Dedifferentiated amniotic fluid mesenchymal stem cell (primary cell): Measurements from ENCODE around the gene MAPK10.
"Not testable (repeated sequence)": the region's sequence is repeated elsewhere in the genome, so short reads cannot be mapped to it uniquely, and the experiment has no call there.

Experiments
- DNase-seq: peaks from one replicate; pipeline ENCODE4 v3.0.0-alpha.2; 2016; ENCODE audit errors: extremely low spot score

MAPK10 gene

GRCh38 chr4:86184901-86185285 lies 175.0 kb downstream of the MAPK10 start:
- peak; percentile 9 for DNase-seq

GRCh38 chr4:86184216-86184900 lies 175.5 kb downstream of the MAPK10 start:
- peak; percentile 14 for DNase-seq

DNA sequence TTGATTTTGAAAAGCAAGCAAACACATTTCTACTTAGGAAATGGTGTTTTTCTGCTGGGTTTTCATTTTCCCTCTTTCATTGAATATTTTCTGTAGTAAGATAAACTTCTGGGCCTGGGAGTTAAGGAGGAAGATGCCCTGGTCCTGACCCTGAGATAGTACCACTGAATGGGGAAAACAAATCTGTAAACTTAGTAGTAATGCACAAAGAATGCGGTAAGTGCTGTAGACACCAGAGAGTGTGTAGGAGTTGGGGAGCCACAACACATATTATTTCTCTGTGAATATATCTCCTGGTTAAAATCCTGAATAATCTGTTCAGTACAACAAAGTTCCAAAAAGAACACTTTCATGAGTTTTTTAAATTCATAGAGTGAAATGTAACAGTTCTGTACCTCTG lies 178.3 kb downstream of the MAPK10 start:
- no peak for DNase-seq

- no peak for DNase-seq
Observed at GRCh38 chr4:86178211-86178610, 181.6 kb downstream of the MAPK10 start.

GRCh38 chr4:86174506-86174905 lies 185.3 kb downstream of the MAPK10 start:
- DNase-seq = no peak

DNA sequence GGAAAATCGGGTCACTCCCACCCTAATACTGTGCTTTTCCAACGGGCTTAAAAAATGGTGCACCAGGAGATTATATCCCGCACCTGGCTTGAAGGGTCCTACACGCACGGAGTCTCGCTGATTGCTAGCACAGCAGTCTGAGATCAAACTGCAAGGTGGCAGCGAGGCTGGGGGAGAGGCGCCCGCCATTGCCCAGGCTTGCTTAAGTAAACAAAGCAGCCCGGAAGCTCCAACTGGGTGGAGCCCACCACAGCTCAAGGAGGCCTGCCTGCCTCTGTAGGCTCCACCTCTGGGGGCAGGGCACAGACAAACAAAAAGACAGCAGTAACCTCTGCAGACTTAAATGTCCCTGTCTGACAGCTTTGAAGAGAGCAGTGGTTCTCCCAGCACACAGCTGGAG lies 191.5 kb downstream of the MAPK10 start:
- DNase-seq = not testable (repeated sequence)

DNA sequence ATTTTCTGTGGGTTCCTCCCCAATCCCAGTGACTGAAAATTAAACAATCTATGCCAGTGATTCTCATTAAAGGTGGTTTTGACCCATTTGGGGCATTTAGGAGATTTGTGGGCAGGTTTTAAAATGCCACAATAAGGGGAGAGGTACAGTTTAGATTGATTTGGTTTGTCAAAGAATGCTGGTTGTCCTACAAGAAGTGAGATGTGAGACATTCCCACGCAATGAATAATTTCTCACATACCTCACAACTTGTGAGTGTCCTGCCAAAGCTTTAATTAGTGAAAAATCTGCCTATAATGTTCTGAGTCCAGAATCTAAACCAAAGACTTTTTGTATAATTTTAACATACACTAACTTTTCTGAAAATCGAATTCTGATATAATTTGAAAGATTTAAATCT lies 199.4 kb downstream of the MAPK10 start:
- no peak for DNase-seq

GRCh38 chr4:86159216-86159615 lies 200.6 kb downstream of the MAPK10 start:
- no peak for DNase-seq

GRCh38 chr4:86156531-86156930 lies 203.3 kb downstream of the MAPK10 start:
- DNase-seq = no peak

DNA sequence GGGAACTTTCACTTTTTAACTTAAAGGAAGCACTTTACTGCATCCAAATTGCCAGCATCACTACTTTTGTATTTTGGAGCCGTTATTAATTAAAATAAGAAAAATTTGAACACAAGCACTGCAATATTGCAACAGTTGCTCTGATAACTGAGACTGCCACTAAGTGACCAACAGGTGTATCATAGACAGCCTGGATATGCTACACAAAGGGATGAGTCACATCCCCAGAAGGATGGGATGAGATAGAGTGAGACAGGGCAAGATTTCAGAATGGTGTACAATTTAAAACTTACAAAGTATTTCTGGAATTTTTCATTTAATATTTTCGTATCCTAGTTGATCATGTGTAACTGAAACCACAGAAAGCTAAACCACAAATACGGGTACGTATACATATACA lies 204.1 kb downstream of the MAPK10 start:
- DNase-seq = no peak

- no peak for DNase-seq
Observed at GRCh38 chr4:86152454-86152853, 207.4 kb downstream of the MAPK10 start.

DNA sequence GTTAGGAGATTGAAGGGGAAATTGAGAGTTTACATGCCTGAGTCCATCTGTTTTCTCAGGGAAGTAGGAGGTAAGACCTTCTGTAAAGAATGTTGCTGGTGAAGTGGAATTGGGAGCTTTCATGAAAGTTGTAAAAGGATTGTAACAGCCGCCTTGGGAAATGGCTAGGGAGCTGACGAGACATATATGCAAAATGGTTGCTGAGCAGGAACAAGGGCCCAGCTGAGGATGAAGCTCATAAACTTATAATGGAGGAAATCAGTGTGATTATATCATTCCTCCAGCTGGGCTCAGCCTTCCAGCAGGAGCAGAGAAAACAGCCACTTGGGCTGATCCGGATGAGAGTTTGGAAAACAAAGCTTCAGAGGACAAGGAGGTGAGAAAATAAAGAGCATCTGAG lies 208.7 kb downstream of the MAPK10 start:
- no peak for DNase-seq

DNA sequence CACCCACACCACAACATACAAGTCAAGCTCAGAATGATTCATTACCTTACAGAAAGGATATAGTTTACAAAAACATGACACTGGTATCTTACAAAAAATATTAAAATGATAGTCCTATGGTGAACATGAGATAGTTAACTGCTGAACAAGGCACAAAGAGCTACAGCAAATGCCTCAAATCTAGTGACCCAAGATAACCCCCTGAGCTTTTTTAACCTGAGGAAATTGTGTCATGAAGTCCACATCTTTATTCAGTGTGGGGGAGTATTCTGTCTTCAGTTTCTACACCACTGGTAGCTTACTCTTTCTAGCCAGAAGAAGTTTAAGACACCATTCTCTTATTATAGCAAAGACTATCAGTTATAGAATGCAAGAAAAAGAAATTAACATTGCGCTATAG lies 218.7 kb downstream of the MAPK10 start:
- no peak for DNase-seq

DNA sequence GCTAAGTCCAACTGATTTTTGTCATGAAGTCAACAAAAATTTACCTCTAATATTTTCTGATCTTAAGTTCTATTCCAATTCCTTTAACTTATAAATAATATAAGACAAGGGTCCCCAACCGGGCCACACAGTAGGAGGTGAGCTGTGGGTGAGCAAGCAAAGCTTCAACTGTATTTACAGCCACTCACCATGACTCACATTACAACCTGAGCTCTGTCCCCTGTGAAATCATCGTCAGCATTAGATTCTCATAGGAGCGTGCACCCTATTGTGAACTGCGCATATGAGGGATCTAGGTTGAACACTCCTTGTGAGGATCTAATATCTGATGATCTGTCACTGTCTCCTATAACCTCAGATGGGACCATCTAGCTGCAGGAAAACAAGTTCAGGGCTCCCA lies 227.4 kb downstream of the MAPK10 start:
- no peak for DNase-seq

DNA sequence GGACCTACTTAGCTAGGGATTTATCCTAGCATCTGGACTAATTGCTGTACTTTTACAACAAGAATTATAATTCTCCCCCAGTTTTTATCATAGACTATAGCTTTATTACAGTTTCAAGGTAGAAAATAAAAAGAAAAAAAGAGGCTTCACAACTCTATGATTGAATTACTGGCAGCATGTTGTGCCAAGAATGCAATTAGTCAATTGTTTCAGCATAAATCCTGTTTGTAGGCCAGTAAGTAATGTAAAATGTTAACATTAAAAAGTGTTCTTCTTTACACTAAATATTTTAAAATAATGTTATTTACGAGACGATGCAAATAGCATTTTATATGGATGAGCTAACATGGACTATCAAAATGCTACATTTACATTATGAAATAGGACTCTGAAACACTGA lies 228.4 kb downstream of the MAPK10 start:
- DNase-seq = no peak

GRCh38 chr4:86130160-86130933 lies 229.5 kb downstream of the MAPK10 start:
- no peak for DNase-seq

DNA sequence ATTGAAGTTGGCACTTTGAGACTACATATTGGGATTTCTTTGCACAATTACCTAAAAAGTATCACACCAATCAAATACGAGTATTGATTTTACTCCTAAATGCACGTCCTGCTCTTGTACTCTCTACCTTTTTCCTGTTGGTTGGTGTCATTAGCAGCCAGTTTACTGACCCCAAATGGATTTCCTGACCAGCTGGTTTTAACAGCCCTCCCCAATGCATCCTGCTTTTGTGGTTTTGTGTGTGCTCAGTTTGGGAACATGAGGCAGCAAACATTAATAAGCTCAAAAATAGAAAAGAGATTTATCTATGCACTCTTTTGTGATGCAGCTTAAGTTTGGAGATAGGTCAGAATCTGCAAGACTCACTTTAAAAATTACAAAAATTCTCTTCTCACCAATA lies 230.3 kb downstream of the MAPK10 start:
- DNase-seq = no peak

DNA sequence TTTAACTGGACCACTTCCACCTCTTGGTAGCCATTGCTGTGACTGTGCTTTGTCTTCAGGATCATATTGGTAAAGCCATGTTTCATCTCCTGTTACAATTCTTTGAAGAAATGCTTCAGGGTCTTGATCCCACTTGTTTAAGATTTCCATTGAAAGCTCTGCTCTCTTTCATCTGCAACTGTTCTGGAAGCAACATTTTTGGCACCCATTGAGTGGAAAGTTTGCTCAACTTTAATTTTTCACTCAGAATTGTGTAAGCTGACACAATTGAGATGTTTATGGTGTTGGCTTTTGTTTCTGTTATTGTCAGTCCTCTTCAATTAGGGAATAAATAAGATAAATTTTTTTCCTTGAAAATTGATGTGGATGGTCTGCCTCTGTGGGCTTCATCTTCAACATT lies 237.4 kb downstream of the MAPK10 start:
- no peak for DNase-seq

GRCh38 chr4:86118711-86119110 lies 241.1 kb downstream of the MAPK10 start:
- no peak for DNase-seq

GRCh38 chr4:86117705-86118302 lies 242.0 kb downstream of the MAPK10 start:
- DNase-seq = peak; percentile 85

GRCh38 chr4:86114563-86114962 lies 245.3 kb downstream of the MAPK10 start:
- no peak for DNase-seq

- DNase-seq = no peak
Observed at GRCh38 chr4:86108834-86109233, 251.0 kb downstream of the MAPK10 start.

DNA sequence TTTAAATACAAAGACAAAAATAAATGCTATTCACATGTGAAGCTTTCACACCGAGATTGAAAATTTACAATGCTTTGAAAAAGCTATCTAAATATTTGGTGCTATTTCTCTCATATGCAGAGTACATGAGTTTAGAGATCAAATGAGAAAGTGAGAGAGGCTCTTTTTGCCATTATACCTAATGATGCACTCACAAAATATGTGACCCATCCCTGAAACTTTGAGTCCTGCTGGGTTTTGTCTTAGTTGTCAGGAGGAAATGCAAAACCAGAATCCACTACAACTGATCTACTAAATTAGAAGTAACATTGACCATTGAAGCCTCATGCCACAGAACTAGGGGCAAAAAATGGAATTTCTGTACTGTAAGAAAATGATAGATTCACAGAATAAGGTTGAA lies 251.7 kb downstream of the MAPK10 start:
- no peak for DNase-seq
